Skeletal muscle satellite cell (primary cell): ENCODE results near the gene CCDC141.

ENCODE experiments used
- H3K27me3 ChIP-seq: 2 replicates; pipeline ENCODE4 v1.7.0; 2013; ENCODE audit warnings: low read length; ENCODE audit not compliant: control insufficient read depth, insufficient read depth
- H3K36me3 ChIP-seq: 2 replicates; pipeline ENCODE4 v1.7.0; 2013; ENCODE audit warnings: mild to moderate bottlenecking, control low read depth, low read length; ENCODE audit not compliant: insufficient read depth
- H3K4me1 ChIP-seq: 2 replicates; pipeline ENCODE4 v1.7.0; 2013; ENCODE audit warnings: low read length; ENCODE audit not compliant: control insufficient read depth, insufficient read depth
- H3K4me2 ChIP-seq: 2 replicates; pipeline ENCODE4 v1.7.0; 2013; ENCODE audit warnings: mild to moderate bottlenecking, low read length
- H3K4me3 ChIP-seq: 2 replicates; pipeline ENCODE4 v1.7.0; 2013; ENCODE audit warnings: low read length
- H3K9ac ChIP-seq: 2 replicates; pipeline ENCODE4 v1.7.0; 2013; ENCODE audit warnings: mild to moderate bottlenecking, low read depth, low read length, moderate library complexity
- H3K9me3 ChIP-seq: replicated peaks from 2 replicates; pipeline ENCODE4 v1.7.0; 2013; ENCODE audit warnings: mild to moderate bottlenecking, control low read depth, low read length

Gene CCDC141

DNA sequence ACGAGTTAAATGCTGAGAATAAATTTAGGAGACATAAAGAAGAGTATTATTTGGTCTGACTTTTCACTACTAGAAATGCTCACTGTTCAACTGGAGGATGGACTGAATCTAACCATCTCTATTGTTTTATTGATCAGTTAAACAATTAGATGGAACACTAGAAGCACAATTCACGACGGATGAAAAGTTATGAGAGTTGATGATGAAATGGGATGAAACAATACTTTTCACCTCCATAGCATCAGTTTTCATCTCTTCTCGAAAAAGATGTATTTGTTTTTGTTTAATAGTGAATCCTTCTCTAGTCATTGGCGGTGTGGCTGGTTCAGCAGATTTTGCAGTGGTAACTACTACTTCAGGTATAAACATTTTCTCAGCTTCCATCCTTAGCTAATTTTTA, 262.0 kb downstream of the CCDC141 start:
- Histone ChIP-seq H3K4me1 (no peaks in the 10 kb centered on the region), H3K36me3 (no peaks in the 10 kb centered on the region), H3K27me3 (no peaks in the 10 kb centered on the region), H3K4me3 (no peak overlapping the region), H3K9me3 (no peaks in the 10 kb centered on the region), H3K4me2 (no peak overlapping the region), H3K9ac (no peak overlapping the region)

DNA sequence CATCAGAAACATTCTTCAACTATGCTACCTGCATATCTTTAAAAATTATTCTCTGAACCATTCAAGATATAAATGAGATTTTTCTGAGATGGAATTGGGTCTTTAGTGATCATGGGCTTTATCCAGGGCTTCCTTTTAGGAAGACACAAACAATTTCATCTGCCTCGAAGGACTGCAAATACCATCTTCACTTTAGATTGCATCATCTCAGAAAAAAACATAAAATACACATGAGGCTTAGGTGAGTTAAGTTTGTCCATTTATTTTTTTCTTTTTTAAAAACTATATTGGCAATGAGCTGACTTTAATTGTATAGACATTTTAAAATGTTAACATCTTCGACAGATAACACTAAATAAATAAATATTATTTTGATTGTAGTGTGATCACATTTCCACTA, 262.8 kb downstream of the CCDC141 start:
- Histone ChIP-seq H3K4me1 (no peaks in the 10 kb centered on the region), H3K9me3 (no peaks in the 10 kb centered on the region), H3K36me3 (no peaks in the 10 kb centered on the region), H3K4me3 (no peak overlapping the region), H3K9ac (no peak overlapping the region), H3K27me3 (no peaks in the 10 kb centered on the region), H3K4me2 (no peak overlapping the region)

DNA sequence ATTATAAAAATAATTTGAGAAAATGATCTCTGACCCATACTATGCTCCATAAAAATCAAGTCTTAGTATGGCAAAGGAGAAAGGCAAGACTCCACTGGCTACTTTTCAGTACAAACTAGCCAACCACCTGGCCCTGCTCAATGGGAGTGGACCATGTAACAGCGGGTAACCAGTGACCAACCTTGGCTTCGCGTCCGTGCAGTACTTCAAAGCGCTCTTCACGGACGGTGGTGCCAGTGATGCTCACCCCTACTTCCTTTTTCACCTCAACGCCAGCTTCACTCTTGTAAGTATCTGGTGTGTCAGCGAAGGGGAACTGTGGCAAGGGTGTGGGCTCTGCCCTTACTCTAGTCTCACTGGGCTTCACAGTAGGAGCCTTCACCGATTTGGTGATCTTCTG, 266.0 kb downstream of the CCDC141 start:
- no peaks in the 10 kb centered on the region for H3K36me3 ChIP-seq

DNA sequence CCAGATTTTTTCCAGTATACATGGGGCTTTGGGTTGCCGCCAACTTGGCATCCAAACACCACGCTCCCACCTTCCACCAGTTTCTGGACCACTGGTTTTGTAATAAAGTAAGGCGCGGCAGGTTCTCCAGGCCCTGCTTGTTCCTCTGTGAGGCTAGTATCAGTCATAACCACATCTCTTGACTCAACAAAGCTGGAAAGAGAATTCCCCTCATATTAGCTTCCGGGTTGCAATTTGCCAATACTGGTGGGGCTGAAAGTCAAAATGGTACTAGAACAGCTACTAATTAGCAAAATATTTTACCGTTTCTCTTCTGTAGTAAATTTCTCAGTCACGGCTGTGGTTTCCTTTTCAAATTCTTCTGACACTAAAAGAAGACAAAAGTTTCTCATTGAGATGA, 267.7 kb downstream of the CCDC141 start:
- no peaks in the 10 kb centered on the region for H3K9me3 ChIP-seq
- H3K4me2 ChIP-seq: no peak overlapping the region
- H3K27me3 ChIP-seq: no peaks in the 10 kb centered on the region
- no peak overlapping the region for H3K4me3 ChIP-seq
- H3K4me1 ChIP-seq: no peaks in the 10 kb centered on the region
- H3K9ac ChIP-seq: no peak overlapping the region
- H3K36me3 ChIP-seq: no peaks in the 10 kb centered on the region

More for the DNA sequence above, 266.0 kb downstream of the CCDC141 start:
- Histone ChIP-seq H3K4me1 (no peaks in the 10 kb centered on the region), H3K27me3 (no peaks in the 10 kb centered on the region), H3K4me2 (no peak overlapping the region), H3K9ac (no peak overlapping the region), H3K4me3 (no peak overlapping the region), H3K9me3 (no peaks in the 10 kb centered on the region)
